C4-2B (cell line): ENCODE results near the gene AMIGO2.

ENCODE experiments used
- ZFX ChIP-seq: fragments of 450-650 bp; IDR thresholded peaks from 2 replicates; pipeline ENCODE4 v1.6.1; 2017
- TF ChIP-seq, protein P1 (sequence below): fragments of 450-650 bp; conservative IDR thresholded peaks from 2 replicates; pipeline ENCODE4 v1.5.1; 2017; ENCODE audit warnings: mild to moderate bottlenecking

DNA sequence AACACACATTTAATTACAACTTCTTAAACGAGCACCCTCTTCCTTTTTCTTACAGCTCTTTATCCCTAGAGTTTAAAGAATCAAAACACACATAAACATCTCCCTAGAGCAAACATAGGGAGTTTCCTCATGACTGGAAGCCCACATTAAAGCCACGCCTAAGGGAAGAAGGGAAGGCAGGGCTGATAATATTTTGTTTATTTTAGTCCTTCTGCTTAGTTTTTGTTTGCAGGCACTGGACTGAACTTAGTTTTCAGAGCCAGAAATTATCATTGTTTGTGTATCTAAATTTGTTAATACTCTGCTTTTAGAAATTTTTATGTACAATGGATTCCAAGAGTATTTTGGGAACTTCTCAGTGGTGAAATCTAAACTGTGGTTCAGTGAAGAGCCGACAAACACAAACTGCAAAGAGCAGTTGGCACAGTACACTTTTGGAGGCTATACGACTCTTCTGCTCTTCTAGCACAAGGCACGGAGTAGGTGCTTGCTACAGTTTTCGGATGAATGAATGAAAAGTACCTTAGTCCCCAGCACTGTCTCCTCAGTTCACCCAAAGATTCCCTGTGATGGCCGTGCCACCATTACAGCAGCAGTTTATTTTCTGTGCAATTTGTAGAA lies 17.6 kb upstream of the AMIGO2 start:
- TF ChIP-seq, protein P1, sequence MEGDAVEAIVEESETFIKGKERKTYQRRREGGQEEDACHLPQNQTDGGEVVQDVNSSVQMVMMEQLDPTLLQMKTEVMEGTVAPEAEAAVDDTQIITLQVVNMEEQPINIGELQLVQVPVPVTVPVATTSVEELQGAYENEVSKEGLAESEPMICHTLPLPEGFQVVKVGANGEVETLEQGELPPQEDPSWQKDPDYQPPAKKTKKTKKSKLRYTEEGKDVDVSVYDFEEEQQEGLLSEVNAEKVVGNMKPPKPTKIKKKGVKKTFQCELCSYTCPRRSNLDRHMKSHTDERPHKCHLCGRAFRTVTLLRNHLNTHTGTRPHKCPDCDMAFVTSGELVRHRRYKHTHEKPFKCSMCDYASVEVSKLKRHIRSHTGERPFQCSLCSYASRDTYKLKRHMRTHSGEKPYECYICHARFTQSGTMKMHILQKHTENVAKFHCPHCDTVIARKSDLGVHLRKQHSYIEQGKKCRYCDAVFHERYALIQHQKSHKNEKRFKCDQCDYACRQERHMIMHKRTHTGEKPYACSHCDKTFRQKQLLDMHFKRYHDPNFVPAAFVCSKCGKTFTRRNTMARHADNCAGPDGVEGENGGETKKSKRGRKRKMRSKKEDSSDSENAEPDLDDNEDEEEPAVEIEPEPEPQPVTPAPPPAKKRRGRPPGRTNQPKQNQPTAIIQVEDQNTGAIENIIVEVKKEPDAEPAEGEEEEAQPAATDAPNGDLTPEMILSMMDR: no peak
- no peak for TF ChIP-seq ZFX
